LNCAP (cell line): Measurements from ENCODE around the gene INPP5A.

Experiments used
- TF ChIP-seq, protein P1 (sequence below): fragments of 450-650 bp; IDR thresholded peaks from 2 replicates; pipeline ENCODE4 v1.5.1; 2017; ENCODE audit warnings: mild to moderate bottlenecking

The INPP5A gene

DNA sequence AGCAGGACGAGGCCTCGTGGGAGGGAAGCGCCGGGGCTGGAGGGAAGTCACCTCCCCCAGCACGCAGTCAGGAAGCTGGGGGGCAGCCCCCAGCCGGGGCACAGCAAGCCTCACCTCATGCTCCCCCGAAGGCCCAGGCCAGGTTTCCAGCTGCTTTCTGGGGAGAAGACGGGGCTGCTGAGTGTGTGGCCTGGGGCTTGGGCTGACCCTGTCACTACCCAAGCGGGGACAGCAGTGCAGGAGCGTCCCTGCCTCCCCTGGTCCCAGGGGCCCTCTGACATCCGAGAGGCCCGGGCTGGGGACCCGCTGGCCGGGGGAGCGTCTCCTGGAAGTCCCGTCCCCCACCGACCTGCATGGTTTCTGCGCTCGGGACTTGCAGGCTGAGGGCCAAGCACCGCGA lies 268.0 kb downstream of the INPP5A start:
- TF ChIP-seq, protein P1, sequence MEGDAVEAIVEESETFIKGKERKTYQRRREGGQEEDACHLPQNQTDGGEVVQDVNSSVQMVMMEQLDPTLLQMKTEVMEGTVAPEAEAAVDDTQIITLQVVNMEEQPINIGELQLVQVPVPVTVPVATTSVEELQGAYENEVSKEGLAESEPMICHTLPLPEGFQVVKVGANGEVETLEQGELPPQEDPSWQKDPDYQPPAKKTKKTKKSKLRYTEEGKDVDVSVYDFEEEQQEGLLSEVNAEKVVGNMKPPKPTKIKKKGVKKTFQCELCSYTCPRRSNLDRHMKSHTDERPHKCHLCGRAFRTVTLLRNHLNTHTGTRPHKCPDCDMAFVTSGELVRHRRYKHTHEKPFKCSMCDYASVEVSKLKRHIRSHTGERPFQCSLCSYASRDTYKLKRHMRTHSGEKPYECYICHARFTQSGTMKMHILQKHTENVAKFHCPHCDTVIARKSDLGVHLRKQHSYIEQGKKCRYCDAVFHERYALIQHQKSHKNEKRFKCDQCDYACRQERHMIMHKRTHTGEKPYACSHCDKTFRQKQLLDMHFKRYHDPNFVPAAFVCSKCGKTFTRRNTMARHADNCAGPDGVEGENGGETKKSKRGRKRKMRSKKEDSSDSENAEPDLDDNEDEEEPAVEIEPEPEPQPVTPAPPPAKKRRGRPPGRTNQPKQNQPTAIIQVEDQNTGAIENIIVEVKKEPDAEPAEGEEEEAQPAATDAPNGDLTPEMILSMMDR: no peak

DNA sequence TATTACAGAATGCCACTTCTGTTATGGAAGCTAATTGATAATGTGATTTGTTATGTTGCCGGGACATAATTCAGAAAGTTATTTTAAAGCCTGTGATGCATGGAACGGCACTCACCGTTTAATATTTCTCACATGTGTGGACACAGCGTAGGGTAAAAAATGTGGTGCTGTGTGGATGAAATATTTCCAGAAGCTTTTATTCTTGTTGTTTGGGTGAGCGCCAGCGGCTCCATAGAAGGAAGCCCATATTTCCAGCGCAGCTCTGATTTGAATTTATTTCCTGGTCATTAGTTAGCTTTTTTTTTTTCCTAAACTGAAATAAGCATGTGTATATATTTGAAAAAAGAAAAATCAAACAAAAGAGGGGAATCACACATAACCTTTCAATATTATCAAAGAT lies 268.5 kb downstream of the INPP5A start:
- TF ChIP-seq, protein P1: no peak

DNA sequence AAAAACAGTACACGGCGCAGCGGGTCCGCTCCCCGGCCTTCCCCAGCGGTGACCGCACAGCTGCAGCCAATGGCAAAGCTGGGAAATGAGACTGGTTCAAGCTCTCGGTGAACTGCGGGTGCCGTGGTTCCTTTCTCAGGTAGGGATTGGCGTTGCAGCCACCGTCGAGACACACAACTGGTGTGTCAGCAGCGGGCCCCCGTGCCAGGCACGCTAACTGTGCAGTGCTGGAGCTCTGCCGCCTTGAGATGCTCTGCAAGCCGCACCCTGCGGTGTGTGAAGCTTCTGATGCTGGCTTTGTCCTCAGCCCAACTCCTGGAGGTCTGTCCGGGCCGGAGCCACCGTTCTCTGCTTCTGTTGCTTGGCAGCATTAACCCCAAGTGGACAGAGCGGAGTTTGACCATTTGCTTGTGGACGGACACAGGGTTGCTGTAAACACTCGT lies 269.0 kb downstream of the INPP5A start:
- TF ChIP-seq, protein P1: no peak

DNA sequence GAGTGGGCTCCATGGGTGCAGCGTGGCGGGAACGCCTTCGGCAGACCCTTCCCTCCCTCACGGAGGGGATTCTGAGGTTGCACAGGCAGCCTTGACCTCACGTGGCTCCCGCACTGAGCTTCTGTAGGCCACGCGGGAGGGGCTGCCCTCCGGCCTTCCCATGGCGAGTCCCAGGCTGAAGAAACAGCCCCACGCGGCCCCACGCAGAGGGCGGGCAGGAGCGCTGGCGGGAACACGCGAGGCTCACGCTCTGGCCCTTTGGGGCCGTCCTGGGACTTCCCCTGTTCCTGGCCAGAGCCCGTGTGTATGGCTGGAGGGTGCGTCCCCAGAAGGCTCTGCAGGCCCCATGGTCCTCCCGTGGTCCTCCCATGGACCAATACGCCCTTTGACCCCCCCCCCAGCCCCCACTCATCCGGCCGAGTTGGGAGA lies 270.0 kb downstream of the INPP5A start:
- TF ChIP-seq, protein P1: no peak

DNA sequence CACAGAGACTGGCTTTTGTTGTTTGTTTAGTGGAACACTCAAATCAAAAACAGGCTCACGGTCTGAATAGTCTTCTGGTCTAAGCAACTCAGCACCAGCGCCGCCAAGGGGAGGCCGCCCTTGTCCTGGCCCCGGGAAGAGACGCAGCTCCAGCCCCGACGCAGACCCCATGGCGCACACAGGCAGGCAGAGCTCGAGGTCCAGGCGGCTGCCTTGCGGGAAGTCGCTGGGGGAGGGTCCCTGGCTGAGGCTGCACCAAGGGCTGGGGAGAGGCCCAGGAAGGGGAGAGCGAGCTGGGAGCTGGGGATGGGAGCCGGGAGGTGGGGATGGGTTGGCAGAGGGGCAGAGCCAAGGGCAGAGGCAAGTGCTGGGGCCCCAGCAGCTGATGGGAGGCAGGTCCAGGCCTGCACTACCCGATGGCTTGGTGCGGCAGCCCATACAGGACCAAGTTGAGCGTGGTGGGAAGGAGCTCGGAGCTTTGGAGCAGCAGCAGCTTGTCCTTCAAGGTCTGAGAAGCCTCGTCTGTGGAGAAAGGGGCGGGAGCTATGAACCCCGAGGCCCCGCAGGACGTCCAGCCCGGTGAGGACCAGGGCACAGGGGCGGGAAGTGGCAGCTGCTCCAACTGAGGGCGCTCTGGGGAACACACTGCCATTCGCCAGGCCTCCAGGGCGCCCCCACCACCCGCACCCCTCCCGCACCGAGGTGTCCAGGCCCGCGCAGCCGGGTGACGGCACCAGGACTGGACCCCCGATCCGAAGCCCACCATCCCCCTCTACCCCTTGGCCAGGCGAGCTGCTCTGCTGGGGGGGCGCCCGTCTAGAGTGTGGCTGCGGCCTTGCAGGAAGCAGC lies 271.0 kb downstream of the INPP5A start:
- TF ChIP-seq, protein P1: no peak

DNA sequence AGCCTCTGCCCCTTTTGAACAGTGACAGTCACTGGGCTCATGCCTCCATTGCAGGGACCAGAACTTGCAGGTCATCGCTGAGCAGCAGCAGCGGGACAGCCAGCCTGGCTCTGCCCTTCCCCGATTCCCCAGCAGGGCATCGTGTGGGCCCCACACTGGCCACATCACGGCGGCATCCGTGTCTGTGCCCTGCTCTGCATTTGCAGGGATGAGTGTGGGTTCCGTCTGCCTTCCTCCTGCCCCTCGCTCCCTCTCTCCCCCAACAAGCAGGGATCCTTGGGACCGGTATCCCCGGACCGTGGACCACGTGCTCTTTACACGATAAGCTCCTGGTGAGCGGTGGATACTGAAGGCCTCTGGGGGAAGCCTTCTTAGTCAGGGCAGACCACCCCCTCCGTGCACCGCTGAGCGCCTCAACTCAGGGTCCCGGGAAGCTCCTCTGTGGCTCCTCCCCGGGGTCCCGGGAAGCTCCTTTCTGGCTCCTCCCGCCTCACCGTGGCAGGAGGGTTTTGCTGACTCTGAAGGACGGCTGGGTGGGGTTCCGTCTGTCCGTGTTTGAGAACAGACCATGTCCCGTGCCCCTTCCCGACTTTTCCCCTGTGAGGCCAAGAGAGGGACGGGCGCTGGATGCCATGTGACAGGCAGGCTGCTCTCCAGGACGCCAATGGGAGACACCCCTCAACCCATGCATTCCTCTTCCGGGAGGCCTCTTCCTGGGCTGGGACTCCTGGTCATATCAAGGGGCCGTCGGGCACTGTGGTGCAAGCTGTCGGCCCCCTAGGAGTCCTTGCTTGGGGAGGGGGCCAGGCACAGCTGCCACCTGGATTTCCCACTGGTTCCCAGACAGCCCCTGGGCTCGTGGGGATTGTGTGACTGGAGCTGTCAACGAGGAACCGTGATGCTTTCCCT lies 271.9 kb downstream of the INPP5A start:
- TF ChIP-seq, protein P1: no peak

DNA sequence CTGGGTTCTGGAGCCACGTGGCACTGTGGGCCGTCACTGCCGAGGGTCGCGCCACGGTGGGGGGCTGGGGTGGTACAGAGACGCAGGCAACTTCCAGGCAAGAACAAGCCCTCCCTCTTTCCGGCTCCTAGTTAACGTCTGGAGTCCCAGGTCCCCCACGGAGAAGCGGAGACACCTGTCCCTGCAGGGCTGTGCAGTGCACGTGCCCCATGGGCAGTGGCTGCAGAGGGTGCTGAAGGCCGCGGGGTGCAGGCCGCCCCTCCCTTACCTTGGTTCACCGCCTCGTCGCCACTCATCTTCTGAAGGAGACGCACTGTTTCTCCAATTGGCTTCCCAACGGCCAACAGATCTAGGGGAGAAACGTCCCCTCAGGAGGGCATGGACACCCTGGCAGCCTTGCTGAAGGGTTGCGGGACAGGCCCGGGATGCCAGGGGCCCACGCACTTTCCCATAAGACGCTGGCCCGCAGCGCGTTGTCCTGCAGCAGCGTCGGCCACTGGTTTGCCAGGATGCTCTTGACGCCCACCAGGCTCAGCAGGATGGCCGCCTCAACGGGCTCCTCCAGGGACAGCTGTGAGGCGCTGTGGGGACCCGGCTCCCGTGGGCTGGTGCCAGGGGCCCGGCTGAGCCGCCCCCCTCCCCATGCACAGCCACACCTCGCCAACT lies 272.7 kb downstream of the INPP5A start:
- TF ChIP-seq, protein P1: no peak
